ENCODE data around the gene PCDHA3. TPM values are rescaled to one million over a fixed set of nuclear protein-coding genes. Genes with fewer than 3 reads are reported as not detected.
"Not testable (repeated sequence)": the region's sequence is repeated elsewhere in the genome, so short reads cannot be mapped to it uniquely, and the experiment has no call there.

The PCDHA3 gene
- total RNA-seq, 1 experiment from 2014 or later, result not detected

DNA sequence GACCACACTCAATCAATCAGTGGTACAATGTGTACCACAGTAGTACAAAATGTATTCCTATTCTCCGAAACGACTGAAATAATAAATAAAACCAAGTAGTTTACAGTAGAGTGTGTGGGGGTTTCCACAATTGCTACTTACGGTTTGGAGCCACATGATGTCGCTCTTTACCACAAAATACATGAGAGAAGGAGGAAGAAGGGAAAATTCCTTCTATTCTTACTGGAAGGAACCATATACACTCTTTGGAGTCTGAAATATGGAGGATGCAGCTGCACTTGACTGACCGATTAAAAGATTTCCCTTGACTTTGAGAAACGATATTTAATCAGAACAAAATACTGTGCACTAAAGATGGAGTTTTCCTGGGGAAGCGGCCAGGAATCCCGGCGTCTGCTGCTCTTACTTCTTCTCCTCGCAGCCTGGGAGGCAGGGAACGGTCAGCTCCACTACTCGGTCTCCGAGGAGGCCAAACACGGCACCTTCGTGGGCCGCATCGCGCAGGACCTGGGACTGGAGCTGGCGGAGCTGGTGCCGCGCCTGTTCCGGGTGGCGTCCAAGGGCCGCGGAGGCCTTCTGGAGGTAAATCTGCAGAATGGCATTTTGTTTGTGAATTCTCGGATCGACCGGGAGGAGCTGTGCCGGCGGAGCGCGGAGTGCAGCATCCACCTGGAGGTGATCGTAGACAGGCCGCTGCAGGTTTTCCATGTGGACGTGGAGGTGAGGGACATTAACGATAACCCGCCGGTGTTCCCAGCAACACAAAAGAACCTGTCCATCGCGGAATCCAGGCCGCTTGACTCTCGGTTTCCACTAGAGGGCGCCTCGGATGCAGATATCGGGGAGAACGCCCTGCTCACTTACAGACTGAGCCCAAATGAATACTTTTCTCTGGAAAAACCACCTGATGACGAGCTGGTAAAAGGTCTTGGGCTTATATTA, 6.2 kb downstream of the PCDHA3 start, which contains the start of gene PCDHA4:
Gene PCDHA4, plus strand, starts transcription at position 235 of the 942 bp plus-strand sequence.
- Mint-ChIP-seq H3K4me1 (ENCODE audit: low read depth, unreplicated experiment) (no peaks in the 10 kb centered on the region), H3K27me3 (ENCODE audit: insufficient read depth, unreplicated experiment) (no peaks in the 10 kb centered on the region), H3K36me3 (ENCODE audit: insufficient read depth, unreplicated experiment) (no peaks in the 10 kb centered on the region), H3K27ac (ENCODE audit: unreplicated experiment) (no peak within 1 kb of the TSS), H3K4me3 (ENCODE audit: unreplicated experiment) (no peak within 1 kb of the TSS), H3K9me3 (ENCODE audit: unreplicated experiment) (peaks cover 27% of the 10 kb centered on the region)
- ChIA-PET CTCF (no interaction called here), POLR2A (no interaction called here)
- TF ChIP-seq, protein P1, sequence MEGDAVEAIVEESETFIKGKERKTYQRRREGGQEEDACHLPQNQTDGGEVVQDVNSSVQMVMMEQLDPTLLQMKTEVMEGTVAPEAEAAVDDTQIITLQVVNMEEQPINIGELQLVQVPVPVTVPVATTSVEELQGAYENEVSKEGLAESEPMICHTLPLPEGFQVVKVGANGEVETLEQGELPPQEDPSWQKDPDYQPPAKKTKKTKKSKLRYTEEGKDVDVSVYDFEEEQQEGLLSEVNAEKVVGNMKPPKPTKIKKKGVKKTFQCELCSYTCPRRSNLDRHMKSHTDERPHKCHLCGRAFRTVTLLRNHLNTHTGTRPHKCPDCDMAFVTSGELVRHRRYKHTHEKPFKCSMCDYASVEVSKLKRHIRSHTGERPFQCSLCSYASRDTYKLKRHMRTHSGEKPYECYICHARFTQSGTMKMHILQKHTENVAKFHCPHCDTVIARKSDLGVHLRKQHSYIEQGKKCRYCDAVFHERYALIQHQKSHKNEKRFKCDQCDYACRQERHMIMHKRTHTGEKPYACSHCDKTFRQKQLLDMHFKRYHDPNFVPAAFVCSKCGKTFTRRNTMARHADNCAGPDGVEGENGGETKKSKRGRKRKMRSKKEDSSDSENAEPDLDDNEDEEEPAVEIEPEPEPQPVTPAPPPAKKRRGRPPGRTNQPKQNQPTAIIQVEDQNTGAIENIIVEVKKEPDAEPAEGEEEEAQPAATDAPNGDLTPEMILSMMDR (IDR thresholded peaks at IDR 0.05; ENCODE audit: insufficient read depth in 1 of 2, low read depth in 1 of 2, low read length in 1 of 2, severe bottlenecking in 1 of 2, unreplicated experiment in 1 of 2), result peak; percentile 3 to 26
- H3K27me3 ChIP-seq (replicated peaks; ENCODE audit: control insufficient read depth, insufficient read depth, low read length), result no peaks in the 10 kb centered on the region
- no peaks in the 10 kb centered on the region for H3K4me1 ChIP-seq
- BruUV-seq (replicated peaks), result no TSS peak
- no peaks in the 10 kb centered on the region for H3K9me3 ChIP-seq
- H3K4me3 ChIP-seq (ENCODE audit: low read depth, low read length), result no peak within 1 kb of the TSS
- peak in 1 of 2 experiments; percentile 27 for DNase-seq
- no peaks in the 10 kb centered on the region for H3K36me3 ChIP-seq (ENCODE audit: control insufficient read depth, insufficient read depth, low read length)
- intact Hi-C loops (cut with micrococcal nuclease; ENCODE audit: unreplicated experiment), result no loop called here

DNA sequence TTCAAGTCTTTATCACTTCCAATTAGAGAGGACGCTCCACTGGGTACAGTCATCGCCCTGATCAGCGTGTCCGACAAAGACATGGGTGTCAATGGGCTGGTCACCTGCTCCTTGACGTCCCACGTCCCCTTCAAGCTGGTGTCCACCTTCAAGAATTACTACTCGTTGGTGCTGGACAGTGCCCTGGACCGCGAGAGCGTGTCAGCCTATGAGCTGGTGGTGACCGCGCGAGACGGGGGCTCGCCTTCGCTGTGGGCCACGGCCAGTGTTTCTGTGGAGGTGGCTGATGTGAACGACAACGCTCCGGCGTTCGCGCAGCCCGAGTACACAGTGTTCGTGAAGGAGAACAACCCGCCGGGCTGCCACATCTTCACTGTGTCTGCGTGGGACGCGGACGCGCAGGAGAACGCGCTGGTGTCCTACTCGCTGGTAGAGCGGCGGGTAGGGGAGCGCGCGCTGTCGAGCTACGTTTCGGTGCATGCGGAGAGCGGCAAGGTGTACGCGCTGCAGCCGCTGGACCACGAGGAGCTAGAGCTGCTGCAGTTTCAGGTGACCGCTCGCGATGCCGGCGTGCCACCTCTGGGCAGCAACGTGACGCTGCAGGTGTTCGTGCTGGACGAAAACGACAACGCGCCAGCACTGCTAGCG, 7.5 kb downstream of the PCDHA3 start:
- H3K27me3 ChIP-seq (replicated peaks; ENCODE audit: control insufficient read depth, insufficient read depth, low read length); H3K4me1 ChIP-seq; H3K27me3 Mint-ChIP-seq (ENCODE audit: insufficient read depth, unreplicated experiment); DNase-seq; intact Hi-C loops (cut with micrococcal nuclease; ENCODE audit: unreplicated experiment); H3K4me1 Mint-ChIP-seq (ENCODE audit: low read depth, unreplicated experiment); POLR2A ChIA-PET; H3K9me3 ChIP-seq; CTCF ChIA-PET; H3K4me3 Mint-ChIP-seq (ENCODE audit: unreplicated experiment); H3K27ac Mint-ChIP-seq (ENCODE audit: unreplicated experiment); H3K36me3 ChIP-seq (ENCODE audit: control insufficient read depth, insufficient read depth, low read length); BruUV-seq (replicated peaks); H3K4me3 ChIP-seq (ENCODE audit: low read depth, low read length); H3K36me3 Mint-ChIP-seq (ENCODE audit: insufficient read depth, unreplicated experiment): not testable (repeated sequence)
- peaks cover 26% of the 10 kb centered on the region for H3K9me3 Mint-ChIP-seq (ENCODE audit: unreplicated experiment)

DNA sequence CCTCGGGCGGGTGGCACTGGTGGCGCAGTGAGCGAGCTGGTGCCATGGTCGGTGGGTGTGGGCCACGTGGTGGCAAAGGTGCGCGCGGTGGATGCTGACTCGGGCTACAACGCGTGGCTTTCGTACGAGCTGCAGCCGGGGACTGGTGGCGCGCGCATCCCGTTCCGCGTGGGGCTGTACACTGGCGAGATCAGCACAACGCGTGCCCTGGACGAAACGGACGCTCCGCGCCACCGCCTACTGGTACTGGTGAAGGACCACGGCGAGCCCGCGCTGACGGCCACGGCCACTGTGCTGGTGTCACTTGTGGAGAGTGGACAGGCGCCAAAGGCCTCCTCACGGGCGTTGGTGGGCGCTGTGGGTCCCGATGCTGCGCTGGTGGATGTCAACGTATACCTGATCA, 8.0 kb downstream of the PCDHA3 start:
- Mint-ChIP-seq H3K36me3 (ENCODE audit: insufficient read depth, unreplicated experiment) (no peaks in the 10 kb centered on the region), H3K4me1 (ENCODE audit: low read depth, unreplicated experiment) (no peaks in the 10 kb centered on the region), H3K4me3 (ENCODE audit: unreplicated experiment) (no peak overlapping the region), H3K9me3 (ENCODE audit: unreplicated experiment) (peaks cover 21% of the 10 kb centered on the region), H3K27me3 (ENCODE audit: insufficient read depth, unreplicated experiment) (no peaks in the 10 kb centered on the region), H3K27ac (ENCODE audit: unreplicated experiment) (no peak overlapping the region)
- no peak overlapping the region for H3K4me3 ChIP-seq (ENCODE audit: low read depth, low read length)
- no peaks in the 10 kb centered on the region for H3K4me1 ChIP-seq
- POLR2A ChIA-PET, result no interaction called here
- no peak for DNase-seq
- no peaks in the 10 kb centered on the region for H3K27me3 ChIP-seq (replicated peaks; ENCODE audit: control insufficient read depth, insufficient read depth, low read length)
- no peaks in the 10 kb centered on the region for H3K36me3 ChIP-seq (ENCODE audit: control insufficient read depth, insufficient read depth, low read length)
- CTCF ChIA-PET, result no interaction called here
- intact Hi-C loops (cut with micrococcal nuclease; ENCODE audit: unreplicated experiment), result no loop called here
- BruUV-seq (replicated peaks), result no TSS peak
- H3K9me3 ChIP-seq, result no peaks in the 10 kb centered on the region
- TF ChIP-seq, protein P1 (IDR thresholded peaks at IDR 0.05; ENCODE audit: insufficient read depth in 1 of 2, low read depth in 1 of 2, low read length in 1 of 2, severe bottlenecking in 1 of 2, unreplicated experiment in 1 of 2), result no peak
